ENCODE data around the gene C7orf25.

DNA sequence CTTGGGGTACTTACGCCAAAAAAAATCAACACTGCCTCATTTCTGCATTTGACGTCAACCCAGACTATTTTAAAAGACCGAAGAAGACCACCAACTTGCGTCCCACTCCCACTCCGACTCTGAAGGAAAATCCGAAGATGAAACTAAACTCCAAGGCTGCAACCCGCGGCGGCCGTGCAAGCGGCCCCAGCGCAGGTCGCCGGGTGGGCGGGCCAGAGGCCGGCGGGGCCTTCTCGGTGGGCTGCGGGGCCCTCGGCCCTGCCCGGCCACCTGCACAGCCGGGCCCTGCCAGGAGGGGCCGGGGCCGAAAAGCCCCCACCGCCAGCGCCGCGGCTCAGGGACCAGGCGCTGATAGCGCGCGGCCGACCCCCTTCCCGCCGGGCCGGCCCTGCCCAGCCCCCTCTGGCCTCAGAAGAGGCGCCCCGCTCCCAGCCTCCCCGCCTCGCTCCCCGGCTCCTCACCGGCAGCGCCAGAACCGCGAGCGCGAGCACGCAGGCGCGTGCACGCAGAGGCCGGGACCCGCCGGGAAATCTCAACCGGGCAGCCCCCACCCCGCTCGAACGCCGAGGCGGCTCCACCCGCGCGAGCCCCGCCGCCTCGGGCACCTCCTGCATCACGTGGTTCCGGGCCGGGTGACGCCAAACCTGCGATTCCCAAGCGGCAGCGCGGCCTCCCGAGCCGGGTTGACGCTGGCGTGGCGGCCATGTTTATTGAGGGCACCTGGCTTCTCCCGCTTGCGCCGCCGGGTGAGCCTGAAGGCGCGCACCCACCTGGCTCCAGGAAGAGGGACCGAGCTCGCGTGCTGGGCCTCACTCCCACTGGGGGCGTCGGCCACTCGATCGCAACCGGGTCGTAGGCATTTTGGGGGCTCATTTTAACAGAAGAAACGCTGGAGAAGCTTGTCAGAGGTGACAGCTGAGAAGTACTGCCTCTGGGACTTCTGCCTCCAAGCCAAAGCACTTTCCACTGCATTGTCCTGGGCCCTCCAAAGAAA is at the start of gene C7orf25:
- TF ChIP-seq, protein P1, sequence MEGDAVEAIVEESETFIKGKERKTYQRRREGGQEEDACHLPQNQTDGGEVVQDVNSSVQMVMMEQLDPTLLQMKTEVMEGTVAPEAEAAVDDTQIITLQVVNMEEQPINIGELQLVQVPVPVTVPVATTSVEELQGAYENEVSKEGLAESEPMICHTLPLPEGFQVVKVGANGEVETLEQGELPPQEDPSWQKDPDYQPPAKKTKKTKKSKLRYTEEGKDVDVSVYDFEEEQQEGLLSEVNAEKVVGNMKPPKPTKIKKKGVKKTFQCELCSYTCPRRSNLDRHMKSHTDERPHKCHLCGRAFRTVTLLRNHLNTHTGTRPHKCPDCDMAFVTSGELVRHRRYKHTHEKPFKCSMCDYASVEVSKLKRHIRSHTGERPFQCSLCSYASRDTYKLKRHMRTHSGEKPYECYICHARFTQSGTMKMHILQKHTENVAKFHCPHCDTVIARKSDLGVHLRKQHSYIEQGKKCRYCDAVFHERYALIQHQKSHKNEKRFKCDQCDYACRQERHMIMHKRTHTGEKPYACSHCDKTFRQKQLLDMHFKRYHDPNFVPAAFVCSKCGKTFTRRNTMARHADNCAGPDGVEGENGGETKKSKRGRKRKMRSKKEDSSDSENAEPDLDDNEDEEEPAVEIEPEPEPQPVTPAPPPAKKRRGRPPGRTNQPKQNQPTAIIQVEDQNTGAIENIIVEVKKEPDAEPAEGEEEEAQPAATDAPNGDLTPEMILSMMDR (IDR thresholded peaks at IDR 0.05; ENCODE audit: low read depth, low read length) = no peak
- TF ChIP-seq MYC (IDR thresholded peaks at IDR 0.05; ENCODE audit: low read depth, low read length) = peak; percentile 94
